GM11168 (cell line): Measurements from ENCODE around the gene DPF3.

Experiments used
- in situ Hi-C: fragments of 300-500 bp; cut with MboI; formaldehyde crosslinking; loops from one replicate; pipeline ENCODE4 v1.12.0; 2022; ENCODE audit warnings: low sequenced_read_pairs; ENCODE audit not compliant: unreplicated experiment

The DPF3 gene

GRCh38 chr14:72590577-72590976, 303.3 kb downstream of the DPF3 start:
- in situ Hi-C loops: no loop called here

- in situ Hi-C loops: no loop called here
Measured at GRCh38 chr14:72589652-72590051, 304.2 kb downstream of the DPF3 start.

GRCh38 chr14:72588521-72588920, 305.4 kb downstream of the DPF3 start:
- in situ Hi-C loops: no loop called here

GRCh38 chr14:72583316-72584272, 310.3 kb downstream of the DPF3 start:
- in situ Hi-C loops: no loop called here

- in situ Hi-C loops: no loop called here
Measured at GRCh38 chr14:72582582-72582981, 311.3 kb downstream of the DPF3 start.

GRCh38 chr14:72578514-72578913, 315.4 kb downstream of the DPF3 start:
- in situ Hi-C loops: no loop called here

GRCh38 chr14:72577521-72577920, 316.4 kb downstream of the DPF3 start:
- in situ Hi-C loops: no loop called here

- in situ Hi-C loops: no loop called here
Measured at GRCh38 chr14:72576258-72576657, 317.6 kb downstream of the DPF3 start.

GRCh38 chr14:72574715-72575114, 319.2 kb downstream of the DPF3 start:
- in situ Hi-C loops: no loop called here

GRCh38 chr14:72573725-72574417, 320.0 kb downstream of the DPF3 start:
- in situ Hi-C loops: no loop called here
